ENCODE measurements around the gene OR51L1.

The OR51L1 gene

DNA sequence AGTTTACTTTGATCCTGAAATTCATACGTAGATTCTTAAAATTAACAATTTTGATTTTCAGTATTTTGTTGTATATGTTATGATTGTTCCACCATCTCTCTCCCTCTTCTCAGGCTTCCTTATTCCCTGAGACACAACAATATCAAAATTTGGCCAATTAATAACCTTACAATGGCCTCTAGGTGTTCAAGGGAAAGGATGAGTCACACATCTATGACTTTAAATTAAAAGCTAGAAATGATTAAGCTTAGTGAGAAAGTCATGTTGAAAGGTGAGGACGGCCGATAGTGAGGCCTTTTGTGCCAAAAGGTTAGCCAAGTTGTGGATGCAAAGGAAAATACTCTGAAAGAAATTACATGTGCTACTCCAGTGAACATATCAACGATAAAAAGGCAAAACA lies 46.2 kb downstream of the OR51L1 start:
- in situ Hi-C loops (cut with HindIII; ENCODE audit: low sequenced_read_pairs) = no loop called here
- DNase-seq (ENCODE audit: low read depth) = no peak
- no peak overlapping the region for H3K4me3 ChIP-seq (ENCODE audit: low read depth, low read length)
- TF ChIP-seq CTCF (IDR thresholded peaks at IDR 0.05; ENCODE audit: low read depth, low read length, missing control alignments) = no peak

DNA sequence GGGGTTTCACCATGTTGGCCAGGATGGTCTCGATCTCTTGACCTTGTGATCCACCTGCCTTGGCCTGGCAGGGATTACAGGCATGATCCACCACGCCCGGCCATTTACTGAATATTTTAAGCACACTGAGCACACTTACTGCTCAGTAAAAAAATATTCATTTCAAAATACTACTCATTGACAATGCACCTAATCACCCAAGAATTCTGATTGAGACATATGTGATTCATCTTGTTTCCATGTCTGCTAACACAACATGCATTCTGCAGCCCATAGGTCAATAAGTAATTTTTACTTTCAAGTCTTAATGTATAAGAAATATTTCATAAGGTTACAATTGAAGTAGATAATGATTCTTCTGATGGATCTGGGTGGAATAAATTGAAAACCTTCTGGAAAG lies 47.4 kb downstream of the OR51L1 start:
- in situ Hi-C loops (cut with HindIII; ENCODE audit: low sequenced_read_pairs) = no loop called here
- no peak for DNase-seq (ENCODE audit: low read depth)
- H3K4me3 ChIP-seq (ENCODE audit: low read depth, low read length) = no peak overlapping the region
- TF ChIP-seq CTCF (IDR thresholded peaks at IDR 0.05; ENCODE audit: low read depth, low read length, missing control alignments) = no peak

DNA sequence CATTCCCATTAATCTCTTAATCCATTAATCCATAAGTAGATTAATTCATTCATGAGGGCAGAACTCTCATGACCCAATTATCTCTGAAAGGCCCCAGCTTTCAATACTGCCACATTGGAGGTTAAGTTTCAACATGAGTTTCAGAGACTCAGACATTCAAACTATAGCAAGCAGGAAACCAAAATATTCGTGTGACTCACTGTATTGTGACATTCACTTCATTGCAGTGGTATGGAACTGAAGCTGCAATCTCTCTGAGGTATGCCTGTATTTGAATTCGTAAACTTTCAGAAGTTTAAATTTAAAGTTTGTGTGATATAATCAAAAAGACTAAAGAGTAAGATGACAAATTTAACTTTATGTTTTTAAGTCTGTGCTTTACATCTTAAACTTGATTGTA lies 48.7 kb downstream of the OR51L1 start:
- H3K4me3 ChIP-seq (ENCODE audit: low read depth, low read length) = no peak overlapping the region
- in situ Hi-C loops (cut with HindIII; ENCODE audit: low sequenced_read_pairs) = no loop called here
- DNase-seq (ENCODE audit: low read depth) = no peak
- no peak for TF ChIP-seq CTCF (IDR thresholded peaks at IDR 0.05; ENCODE audit: low read depth, low read length, missing control alignments)

GRCh38 chr11:5046226-5046625 lies 51.6 kb downstream of the OR51L1 start, which contains the start of gene OR52J3:
TSS of gene OR52J3 (plus strand) at chr11:5046526. CDS start at chr11:5046526, 0 bp downstream.
- no peak for DNase-seq (ENCODE audit: low read depth)
- H3K4me3 ChIP-seq (ENCODE audit: low read depth, low read length) = no peak within 1 kb of the TSS
- in situ Hi-C loops (cut with HindIII; ENCODE audit: low sequenced_read_pairs) = no loop called here
- TF ChIP-seq CTCF (IDR thresholded peaks at IDR 0.05; ENCODE audit: low read depth, low read length, missing control alignments) = no peak

DNA sequence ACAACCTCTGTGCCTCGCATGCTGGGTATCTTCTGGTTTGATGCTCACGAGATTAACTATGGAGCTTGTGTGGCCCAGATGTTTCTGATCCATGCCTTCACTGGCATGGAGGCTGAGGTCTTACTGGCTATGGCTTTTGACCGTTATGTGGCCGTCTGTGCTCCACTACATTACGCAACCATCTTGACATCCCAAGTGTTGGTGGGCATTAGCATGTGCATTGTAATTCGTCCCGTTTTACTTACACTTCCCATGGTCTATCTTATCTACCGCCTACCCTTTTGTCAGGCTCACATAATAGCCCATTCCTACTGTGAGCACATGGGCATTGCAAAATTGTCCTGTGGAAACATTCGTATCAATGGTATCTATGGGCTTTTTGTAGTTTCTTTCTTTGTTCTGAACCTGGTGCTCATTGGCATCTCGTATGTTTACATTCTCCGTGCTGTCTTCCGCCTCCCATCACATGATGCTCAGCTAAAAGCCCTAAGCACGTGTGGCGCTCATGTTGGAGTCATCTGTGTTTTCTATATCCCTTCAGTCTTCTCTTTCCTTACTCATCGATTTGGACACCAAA lies 52.2 kb downstream of the OR51L1 start:
- no peak overlapping the region for H3K4me3 ChIP-seq (ENCODE audit: low read depth, low read length)
- TF ChIP-seq CTCF (IDR thresholded peaks at IDR 0.05; ENCODE audit: low read depth, low read length, missing control alignments) = no peak
- in situ Hi-C loops (cut with HindIII; ENCODE audit: low sequenced_read_pairs) = no loop called here
- DNase-seq (ENCODE audit: low read depth) = no peak

Measured in astrocyte of the cerebellum (primary cell).